K562 (cell line): ENCODE data around the gene KCNJ2. TPM values are rescaled to one million over a fixed set of nuclear protein-coding genes. Genes with fewer than 3 reads are reported as not detected.

Source experiments
- ARID2 ChIP-seq: fragments of 450-650 bp; IDR thresholded peaks from 2 replicates; pipeline ENCODE4 v1.6.1; 2017; ENCODE audit warnings: antibody characterized with exemption, mild to moderate bottlenecking
- BCOR ChIP-seq: fragments of 450-650 bp; IDR thresholded peaks from 2 replicates; pipeline ENCODE4 v1.6.1; 2016
- BRF2 ChIP-seq: IDR thresholded peaks from 3 replicates; pipeline ENCODE4 v1.6.1; 2011; ENCODE audit warnings: borderline replicate concordance, mild to moderate bottlenecking; ENCODE audit not compliant: insufficient read length, insufficient read depth
- HNRNPK ChIP-seq: fragments of 200-400 bp; formaldehyde crosslinking; IDR thresholded peaks from one replicate; pipeline ENCODE4 v1.6.1; 2018; ENCODE audit warnings: mild to moderate bottlenecking, low read depth, low read length; ENCODE audit not compliant: poor library complexity, severe bottlenecking
- PBX2 ChIP-seq, 2 experiments: IDR thresholded peaks in 1 of 2; conservative IDR thresholded peaks in 1 of 2; 2 replicates each; pipeline ENCODE4 v1.6.1; 2016; ENCODE audit warnings: low read depth in 2 of 2, mild to moderate bottlenecking in 1 of 2, missing compliant biosample characterization in 1 of 2, missing genetic modification characterization in 1 of 2, moderate library complexity in 1 of 2
- STAT6 ChIP-seq: sonication (generic); formaldehyde crosslinking; IDR thresholded peaks from 2 replicates; pipeline ENCODE4 v1.8.1; 2023; ENCODE audit warnings: mild to moderate bottlenecking, missing genetic modification reagents
- UBTF ChIP-seq, 2 experiments: IDR thresholded peaks; 2 replicates each; pipeline ENCODE4 v1.6.1; 2012; ENCODE audit warnings: improper control_type of control experiment in 2 of 2, low read depth in 2 of 2, low read length in 2 of 2, borderline replicate concordance in 1 of 2
- ZNF77 ChIP-seq: fragments of 250-450 bp; sonication (Bioruptor Pico); IDR thresholded peaks from 2 replicates; pipeline ENCODE4 v1.5.0; 2020
- polyA plus RNA-seq, 8 experiments: library from polyadenylated mRNA; depleted of rRNA in 4 of 8; stranded (reverse) in 5 of 8; unstranded in 3 of 8; fragments of >200 nt; fragmentation: Nextera tagmentation in 2 of 8; fragmentation: Illumina TruSeq in 1 of 8; extraction: Ambion mirVana in 2 of 8; extraction: Trizol in 1 of 8; gene quantifications; 2 replicates each; pipeline versions ENCODE4 v1.2.1 to v1.2.3, GENCODE V29; 2011 to 2014; ENCODE audit warnings: inconsistent platforms in 1 of 8, missing spikeins in 1 of 8
- total RNA-seq, 7 experiments: library from RNA; depleted of rRNA in 6 of 7; stranded (reverse); fragments of >200 nt in 6 of 7; fragmentation: Illumina TruSeq in 2 of 7; extraction: Trizol in 2 of 7; gene quantifications; 2 replicates each; pipeline versions ENCODE4 v1.2.1 to v1.2.3, GENCODE V29; 2011 to 2021; ENCODE audit warnings: low replicate concordance in 1 of 7

Gene KCNJ2
- total and polyA plus RNA-seq, 9 of the 15 experiments (the other 6 are each of a cell fraction or from before 2014, with no cell fraction given), result not detected

GRCh38 chr17:70137451-70138230, 31.7 kb upstream of the KCNJ2 start (continued):
- TF ChIP-seq PBX2 (CRISPR knock-in tag; IDR thresholded peaks at IDR 0.05; ENCODE audit: low read depth) (no peak), PBX2 (tag; conservative IDR thresholded peaks at IDR 0.05; ENCODE audit: low read depth) (peak; percentile 95), STAT6 (no peak), BCOR (no peak), ARID2 (no peak), ZNF77 (CRISPR knock-in tag) (no peak), UBTF (IDR thresholded peaks at IDR 0.05; ENCODE audit: borderline replicate concordance in 1 of 2, low read depth in 2 of 2, low read length in 2 of 2) (no peak), HNRNPK (no peak), BRF2 (no peak)
- TF ChIP-seq, all 486 proteins: peak for 9
